NCI-H524 treated with DMSO at 0.1 percent for 48 hours (cell line): ENCODE data around the gene CACNA1E.

Experiments used
- DNase-seq: peaks from one replicate; lab custom pipeline; 2025; lab: John Stamatoyannopoulos, UW

The CACNA1E gene

GRCh38 chr1:181484821-181485220, 1.5 kb downstream of the CACNA1E start:
- DNase-seq: no peak

DNA sequence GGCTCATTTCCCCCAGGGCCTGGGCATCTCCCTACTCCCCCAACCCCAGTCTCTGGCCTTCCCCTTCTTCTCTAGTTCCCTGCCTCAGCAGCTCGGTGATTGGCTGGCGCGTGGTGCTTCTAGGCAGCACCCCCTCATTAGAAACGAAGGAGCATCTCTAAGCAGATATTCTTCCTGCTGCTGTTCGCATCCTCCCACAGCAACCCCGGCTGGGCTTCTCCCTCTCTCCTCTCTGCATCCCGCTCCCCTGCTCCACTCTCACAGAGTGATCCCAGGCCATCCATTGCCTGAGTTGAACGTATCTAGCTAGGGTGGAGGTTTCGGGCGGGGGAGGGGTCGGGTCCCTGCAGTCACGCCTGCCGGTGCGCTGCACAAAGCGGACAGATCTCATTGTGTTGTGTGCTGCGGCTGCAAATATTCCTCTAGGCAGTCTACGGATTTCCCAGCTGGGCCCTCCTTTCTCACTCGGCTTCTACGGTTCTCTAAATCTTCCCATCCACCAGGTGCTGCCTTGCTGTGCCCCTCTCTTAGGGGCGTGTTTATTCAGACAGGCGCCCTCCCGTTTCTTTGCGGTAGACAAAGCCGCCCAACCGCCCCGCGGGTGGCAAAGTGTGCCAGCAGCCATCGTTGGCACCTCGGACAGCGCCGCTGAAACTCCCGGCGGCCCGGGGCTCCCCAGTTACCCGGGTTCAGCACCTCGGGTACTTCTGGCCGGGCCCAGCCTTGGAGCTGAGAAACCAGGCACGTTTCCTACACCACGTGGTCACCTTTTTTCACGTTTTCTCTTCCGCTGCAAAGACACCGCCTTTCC, 2.2 kb downstream of the CACNA1E start:
- DNase-seq: peak; percentile 7

GRCh38 chr1:181486098-181486420, 2.7 kb downstream of the CACNA1E start:
- DNase-seq: no peak

DNA sequence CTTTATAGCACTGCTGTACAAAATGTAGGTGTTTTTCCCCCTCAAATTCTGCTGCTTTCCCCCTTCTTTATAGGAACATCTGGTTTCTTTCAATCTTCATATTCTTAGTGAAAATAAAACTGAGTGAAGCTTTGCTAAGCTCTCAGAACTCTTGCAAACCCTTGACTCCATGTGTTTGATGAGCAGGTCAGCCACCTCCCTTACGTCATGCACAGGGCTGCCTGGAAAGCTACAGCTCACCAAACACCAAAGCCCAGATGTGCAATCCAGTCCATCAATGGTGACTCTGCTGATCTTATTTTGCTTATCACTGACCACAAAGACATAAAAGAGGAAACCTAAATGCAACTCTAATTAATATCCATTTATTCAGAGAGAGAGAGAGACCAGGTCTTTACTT, 5.5 kb downstream of the CACNA1E start:
- DNase-seq: no peak

DNA sequence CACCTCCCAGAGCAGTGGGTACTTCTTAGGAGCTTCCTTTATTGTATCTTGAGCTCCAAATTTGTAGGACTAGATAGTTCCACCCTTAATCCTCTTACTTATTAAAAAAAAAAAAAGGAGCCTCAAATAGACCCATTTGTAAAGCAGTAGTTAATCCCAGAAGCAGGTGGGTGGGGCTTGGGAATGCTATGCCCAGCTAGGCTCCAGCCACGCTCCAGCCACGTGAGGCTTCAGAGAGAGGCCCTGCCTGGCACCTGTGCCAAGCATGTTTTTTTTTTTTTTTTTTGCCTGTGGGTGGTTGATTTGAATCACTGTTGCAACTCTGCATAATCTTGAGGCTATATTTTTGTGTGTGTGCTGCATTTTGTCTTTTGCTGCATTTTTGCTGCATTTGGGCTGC, 7.0 kb downstream of the CACNA1E start:
- DNase-seq: no peak

DNA sequence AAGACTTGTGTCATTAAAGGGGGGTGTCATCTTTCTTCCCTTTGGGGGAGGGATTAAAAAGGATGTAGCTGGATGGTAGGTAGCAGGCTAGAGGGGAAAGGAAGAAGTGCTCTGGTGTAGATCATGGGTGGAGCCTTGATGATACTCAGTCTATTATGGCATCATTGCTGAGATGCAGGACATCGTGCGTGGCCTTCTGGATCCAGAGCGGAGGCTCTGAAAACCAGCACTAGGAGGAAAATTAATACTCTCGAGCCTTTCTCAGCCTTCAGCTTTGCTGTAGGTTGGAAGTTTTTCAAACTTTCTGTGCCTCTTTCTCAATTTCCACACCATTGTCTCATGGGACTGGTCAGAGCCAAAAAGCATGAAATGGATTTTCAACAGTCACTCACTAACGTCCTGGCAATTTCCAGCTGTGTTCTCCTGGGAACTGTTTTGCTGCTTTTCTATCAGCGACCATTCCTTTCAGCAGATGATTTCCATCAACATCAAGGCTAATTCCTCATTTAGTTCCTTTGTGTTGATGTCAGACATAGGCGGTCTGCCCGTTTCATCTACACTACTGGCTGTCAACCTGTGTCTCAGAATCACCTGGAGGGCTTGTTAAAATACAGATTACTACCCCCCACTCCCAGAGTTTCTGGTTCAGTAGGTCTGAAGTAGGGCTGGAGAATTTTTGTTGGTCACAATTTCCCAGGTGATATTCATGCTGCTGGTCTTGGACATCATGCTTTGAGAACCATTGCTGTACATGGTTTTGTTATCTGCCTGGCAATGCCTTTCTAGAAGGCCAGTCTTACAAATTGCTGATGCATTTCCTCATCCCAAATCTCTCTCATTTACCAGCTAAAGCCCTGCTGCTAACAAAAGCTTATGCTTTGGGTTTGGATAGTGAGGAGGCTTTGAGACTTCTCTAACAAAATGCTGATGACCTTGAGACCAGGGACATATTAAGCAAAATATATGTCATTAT, 7.7 kb downstream of the CACNA1E start:
- no peak for DNase-seq

DNA sequence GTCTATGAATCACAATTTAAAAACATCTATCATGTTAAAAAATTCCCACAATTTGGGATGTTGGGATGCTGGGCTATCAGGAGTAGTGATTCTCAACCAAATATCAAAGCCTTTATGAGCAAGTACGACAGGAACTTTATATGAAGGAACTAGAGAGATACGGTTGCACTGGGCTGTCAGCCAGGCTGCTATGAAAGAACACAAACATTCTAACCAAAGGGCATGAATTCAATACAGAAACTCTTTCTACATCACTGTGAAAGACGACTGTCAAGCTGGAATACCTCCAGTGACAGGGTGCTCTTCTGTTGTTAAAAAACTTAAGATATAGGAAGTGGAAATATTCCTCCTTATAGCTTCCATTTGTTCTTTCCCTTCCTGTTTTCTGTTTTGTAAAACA, 9.8 kb downstream of the CACNA1E start:
- no peak for DNase-seq

- no peak for DNase-seq
These were observed 10.6 kb downstream of the CACNA1E start for GRCh38 chr1:181493885-181494284.

DNA sequence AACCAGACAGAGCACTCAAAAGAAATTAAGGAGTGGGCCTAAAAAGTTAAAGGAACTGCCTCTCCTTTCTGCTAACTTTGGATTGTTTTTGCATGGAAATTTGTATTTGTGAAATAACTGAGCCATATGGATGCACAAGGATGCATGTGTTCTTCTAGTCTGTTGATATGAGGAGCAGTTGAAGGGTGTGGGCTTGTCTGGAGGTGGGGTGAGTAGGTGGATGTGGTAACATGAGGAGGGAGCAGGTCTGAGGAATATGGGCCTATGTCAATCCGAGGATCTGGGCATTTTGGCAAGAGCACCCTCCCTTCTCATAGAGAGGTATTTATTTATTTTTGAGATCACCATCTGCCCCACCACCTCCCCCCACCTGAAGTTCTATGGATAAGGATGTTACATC, 13.4 kb downstream of the CACNA1E start:
- DNase-seq: no peak

DNA sequence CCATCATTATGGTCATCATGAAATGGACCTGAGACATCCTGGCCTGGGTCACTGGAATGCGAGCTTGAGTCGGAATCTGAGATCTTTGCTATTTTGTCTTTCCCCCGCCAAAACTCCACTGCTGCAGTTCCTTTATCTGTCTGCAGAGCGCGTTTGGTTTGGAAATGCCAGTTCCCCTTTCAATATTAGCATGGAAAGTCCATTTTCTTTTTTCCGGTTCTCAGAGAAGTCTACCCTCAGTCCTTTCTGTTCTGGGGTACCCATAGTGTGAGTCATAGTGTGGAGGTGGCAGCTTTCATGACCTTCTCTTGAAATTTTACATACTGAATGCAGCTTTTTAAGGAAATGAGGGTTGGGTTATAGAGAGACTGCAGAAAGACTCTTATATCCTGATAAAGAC, 14.6 kb downstream of the CACNA1E start:
- DNase-seq: no peak

GRCh38 chr1:181499825-181500224, 16.5 kb downstream of the CACNA1E start:
- no peak for DNase-seq

- DNase-seq: no peak
These were observed 17.3 kb downstream of the CACNA1E start for GRCh38 chr1:181500636-181501035.

DNA sequence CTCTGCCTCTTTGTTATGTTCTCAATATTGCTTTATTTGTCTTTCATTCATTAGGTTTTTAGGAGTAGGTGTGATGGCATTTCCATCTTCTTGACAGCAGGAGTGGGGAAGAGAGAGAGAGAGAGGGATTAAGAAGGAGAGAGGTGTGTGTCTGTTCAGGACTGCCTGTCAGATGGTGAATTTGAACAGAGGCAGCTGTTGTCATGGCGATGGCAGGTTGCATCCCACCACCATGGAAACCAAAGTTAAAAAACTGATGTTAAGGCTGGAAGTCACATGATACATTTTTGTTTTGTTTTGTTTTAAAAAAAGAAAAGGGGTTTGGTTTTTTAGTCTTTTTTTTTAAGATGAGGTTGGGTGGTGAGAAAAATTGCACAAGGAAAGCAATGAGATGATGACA, 18.3 kb downstream of the CACNA1E start:
- no peak for DNase-seq

DNA sequence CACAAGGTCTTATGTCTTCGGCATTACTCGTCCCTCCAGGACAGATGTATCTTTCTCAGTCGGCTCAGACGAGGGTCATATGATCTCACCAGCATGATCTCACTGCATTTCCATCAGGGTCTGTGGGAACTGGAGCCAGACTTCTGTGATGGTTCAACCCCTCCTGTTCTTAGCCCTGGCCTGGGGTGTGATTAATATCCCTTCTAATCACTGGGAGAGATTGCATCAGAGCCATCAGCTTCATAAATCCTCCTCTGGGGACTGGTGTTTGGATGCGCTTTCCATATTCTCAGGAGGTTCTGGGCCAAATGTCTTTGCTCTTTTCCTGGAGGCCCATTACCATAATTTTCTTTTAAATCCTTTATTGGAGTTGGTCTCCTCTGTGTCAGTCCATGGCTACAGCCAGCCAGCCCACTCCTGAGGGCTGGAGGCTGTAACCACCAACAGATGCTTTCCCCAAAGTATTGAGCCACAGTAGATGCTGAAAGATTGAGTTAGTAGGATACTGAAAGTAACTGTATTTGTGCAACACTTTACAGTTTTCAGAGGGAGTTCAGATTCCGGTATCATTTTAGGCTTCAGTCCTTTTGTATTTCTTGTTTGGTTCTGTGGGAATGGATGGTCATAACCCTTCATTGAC, 20.0 kb downstream of the CACNA1E start:
- no peak for DNase-seq

DNA sequence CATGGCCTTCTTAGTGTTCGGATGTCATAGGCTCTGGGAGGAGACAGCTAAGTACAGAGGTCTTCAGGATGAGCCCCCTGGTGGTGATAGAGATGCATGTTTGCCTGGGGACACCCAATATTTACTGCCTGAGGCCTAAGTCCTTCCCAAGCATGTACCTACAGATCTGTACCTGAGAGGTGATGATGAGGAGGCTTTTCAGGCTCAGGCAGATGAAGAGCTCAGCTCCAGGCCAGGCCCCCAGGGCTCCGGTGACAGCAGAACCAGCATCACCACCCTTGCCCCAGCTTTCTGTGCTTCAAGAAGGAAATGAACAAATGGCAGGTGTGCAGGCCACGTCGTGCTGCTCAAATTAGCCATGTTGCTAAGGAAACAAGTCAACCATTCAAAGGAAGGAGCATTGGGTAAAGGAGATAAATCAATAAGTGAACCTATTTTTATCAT, 21.1 kb downstream of the CACNA1E start:
- DNase-seq: peak; percentile 20

GRCh38 chr1:181506563-181507353, 23.4 kb downstream of the CACNA1E start:
- no peak for DNase-seq

DNA sequence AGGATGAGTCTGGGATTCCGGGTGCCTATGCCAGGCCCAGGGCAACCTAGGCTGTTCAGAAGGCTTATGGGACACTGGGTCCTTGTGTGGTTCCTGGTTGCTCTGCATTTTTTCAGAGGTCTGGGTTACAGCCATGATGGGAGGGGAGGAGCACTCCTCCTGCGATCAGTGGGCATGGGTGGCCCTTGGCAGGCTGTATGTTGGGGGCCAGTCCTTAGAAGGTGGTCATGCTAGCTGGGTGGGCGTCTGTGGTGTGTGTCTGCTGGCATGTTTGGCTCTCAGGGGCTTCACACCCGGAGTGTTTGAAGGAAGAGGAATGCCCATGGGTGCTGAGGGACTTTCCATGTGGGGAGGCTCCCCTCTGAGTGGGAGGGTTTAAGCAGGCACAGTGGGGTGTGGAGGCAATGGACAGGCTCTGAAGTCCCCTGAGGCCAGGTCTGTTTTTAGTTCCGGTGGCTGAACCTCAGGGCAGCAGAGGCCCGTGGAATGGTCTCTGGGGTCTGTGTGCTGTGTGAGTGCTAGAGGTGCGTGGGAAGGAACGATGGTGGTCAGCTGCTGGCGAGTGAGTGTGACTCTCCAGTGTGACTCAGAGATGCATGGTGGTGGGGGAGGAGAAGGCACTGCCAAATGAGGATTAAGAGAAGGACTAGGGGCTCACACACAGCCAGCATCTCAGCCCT, 25.3 kb downstream of the CACNA1E start:
- DNase-seq: no peak

- no peak for DNase-seq
These were observed 30.5 kb downstream of the CACNA1E start for GRCh38 chr1:181513786-181514297.

DNA sequence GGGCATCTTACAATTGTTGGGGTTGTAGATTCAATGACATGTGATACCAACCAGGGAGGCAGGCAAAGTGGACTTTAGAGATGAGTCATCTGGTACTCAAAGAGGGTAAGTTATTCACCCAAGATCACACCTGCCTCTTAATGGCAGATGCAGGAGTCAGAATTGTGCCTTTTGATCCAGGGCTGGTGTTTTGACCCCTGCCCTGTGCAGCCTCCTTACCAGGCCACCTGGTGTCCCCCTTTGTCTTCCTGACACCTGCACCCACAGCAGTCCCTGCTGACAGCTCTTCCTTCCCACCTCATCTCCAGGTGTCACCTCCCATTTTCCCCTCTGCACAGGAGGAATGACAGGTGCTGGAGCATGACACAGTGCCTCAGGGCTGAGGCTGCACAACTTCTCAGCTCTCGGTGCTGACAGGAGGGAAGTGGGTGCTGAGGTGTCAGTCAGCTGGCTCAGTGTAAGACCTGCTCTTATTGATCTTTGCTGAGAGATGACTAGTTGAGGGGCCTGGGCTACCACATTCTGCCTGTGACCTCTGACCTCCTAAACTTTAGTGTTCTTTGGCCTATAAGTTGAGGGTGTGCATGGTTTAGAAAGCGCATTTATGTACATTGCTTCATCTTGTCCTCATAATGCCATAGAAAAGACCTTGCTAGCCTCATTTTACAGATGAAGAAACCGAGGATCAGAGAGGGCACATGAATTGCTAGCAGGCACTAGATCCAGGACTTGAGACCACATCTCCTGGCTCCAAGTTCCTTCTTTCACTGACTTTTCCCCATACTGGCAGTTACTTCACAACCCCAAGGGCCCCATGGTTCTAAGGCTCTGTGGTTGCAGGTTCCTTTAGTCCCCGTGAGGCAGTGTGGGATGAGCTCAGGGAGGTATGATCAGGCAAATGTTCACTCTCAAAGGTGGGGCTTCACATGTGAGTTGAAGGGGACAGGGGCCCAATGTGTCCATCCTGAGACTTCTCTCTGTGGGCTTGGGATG, 31.3 kb downstream of the CACNA1E start:
- DNase-seq: no peak

DNA sequence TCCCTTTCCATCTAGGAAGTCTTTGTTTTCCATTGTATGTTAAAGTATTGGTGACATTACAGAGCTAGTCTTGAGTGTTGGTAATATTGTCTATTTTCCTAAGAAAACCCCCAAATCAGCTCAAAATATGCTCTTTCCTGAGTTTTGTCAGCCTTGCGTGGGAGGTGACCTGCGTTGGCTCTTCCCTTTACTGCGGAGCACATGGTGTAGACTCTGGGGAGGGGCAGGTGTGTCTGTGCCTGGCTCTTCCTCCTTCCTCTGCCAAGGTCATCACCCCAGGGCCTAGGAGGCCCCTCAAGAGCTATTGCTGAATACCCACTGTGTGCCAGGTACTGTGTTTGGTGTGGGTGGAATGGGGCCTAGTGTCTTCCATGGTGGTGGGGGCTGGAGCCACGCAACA, 33.4 kb downstream of the CACNA1E start:
- no peak for DNase-seq
